ENCODE results near the gene CLDN18. TPM values are rescaled to one million over a fixed set of nuclear protein-coding genes. Genes with fewer than 3 reads are reported as not detected.

CLDN18 gene
- total and polyA plus RNA-seq, 2 donors (not counting 1 experiment from before 2014, with no cell fraction given): not detected

- POLR2A ChIA-PET: no interaction called here
- Mint-ChIP-seq H3K4me1 (no peaks in the 10 kb centered on the region), H3K9me3 (ENCODE audit: insufficient read depth) (no peaks in the 10 kb centered on the region), H3K27me3 (peaks cover 37% of the 10 kb centered on the region), H3K27ac (no peak overlapping the region), H3K4me3 (no peak overlapping the region)
- no peaks in the 10 kb centered on the region for H3K4me1 ChIP-seq (ENCODE audit: control insufficient read depth in 2 of 2, insufficient read depth in 2 of 2, low read length in 2 of 2)
- H3K36me3 ChIP-seq (replicated peaks in 1 of 2; ENCODE audit: control extremely low read depth in 1 of 2, control insufficient read depth in 1 of 2, extremely low read depth in 1 of 2, insufficient read depth in 2 of 2, low read length in 1 of 2): no peaks in the 10 kb centered on the region
- H3K9ac ChIP-seq (ENCODE audit: low read length): no peak overlapping the region
- no peaks in the 10 kb centered on the region for H3K79me2 ChIP-seq (ENCODE audit: control insufficient read depth, insufficient read depth, low read length)
- ATAC-seq (ENCODE audit: low read depth) (no peak), DNase-seq (no peak)
- H3K9me3 ChIP-seq (ENCODE audit: control extremely low read depth in 1 of 3, control insufficient read depth in 2 of 3, insufficient read depth in 1 of 3, low read length in 2 of 3): no peaks in the 10 kb centered on the region
- CTCF ChIA-PET: interaction anchor here (1.2 kb wide), 1 partner anchor 13 kb away, joined by 3 read pairs; no protein-coding TSS in a partner anchor
- no peaks in the 10 kb centered on the region for H4K20me1 ChIP-seq (ENCODE audit: control insufficient read depth, insufficient read depth, low read length, poor library complexity, severe bottlenecking)
- no peak overlapping the region for H3K27ac ChIP-seq (ENCODE audit: low read length in 2 of 2)
- no peak overlapping the region for H2AFZ ChIP-seq (ENCODE audit: insufficient read depth, low read depth, low read length, poor library complexity, severe bottlenecking)
- intact Hi-C loops (cut with micrococcal nuclease): no loop called here
- peaks cover 0 to under 1% (median 0%) of the 10 kb centered on the region in 4 experiments for H3K27me3 ChIP-seq (replicated peaks in 1 of 4; ENCODE audit: control extremely low read depth in 1 of 4, control insufficient read depth in 3 of 4, insufficient read depth in 4 of 4, low read length in 3 of 4)
- H3K4me3 ChIP-seq (ENCODE audit: control extremely low read depth in 1 of 5, extremely low read depth in 1 of 5, insufficient read depth in 1 of 5, low read depth in 2 of 5, low read length in 4 of 5): no peak overlapping the region
- WGBS (ENCODE audit: insufficient coverage): 83% methylated on average over 3 of the region's 5 CpGs
- no peak overlapping the region for H3K4me2 ChIP-seq (replicated peaks; ENCODE audit: low read depth, low read length, poor library complexity, severe bottlenecking)
- TF ChIP-seq EZH2 (IDR thresholded peaks at IDR 0.05; ENCODE audit: borderline replicate concordance, insufficient read depth, low read depth, low read length, poor library complexity, severe bottlenecking) (no peak), CTCF (IDR thresholded peaks at IDR 0.05) (no peak)
These were observed 37.7 kb downstream of the CLDN18 start for GRCh38 chr3:138047596-138048158.

GRCh38 chr3:138049157-138049919, 39.4 kb downstream of the CLDN18 start:
- TF ChIP-seq CTCF (IDR thresholded peaks at IDR 0.05) (no peak), EZH2 (IDR thresholded peaks at IDR 0.05; ENCODE audit: borderline replicate concordance, insufficient read depth, low read depth, low read length, poor library complexity, severe bottlenecking) (no peak)
- no peaks in the 10 kb centered on the region for H3K9me3 ChIP-seq (ENCODE audit: control extremely low read depth in 1 of 3, control insufficient read depth in 2 of 3, insufficient read depth in 1 of 3, low read length in 2 of 3)
- CTCF ChIA-PET: no interaction called here
- no peaks in the 10 kb centered on the region for H3K4me1 ChIP-seq (ENCODE audit: control insufficient read depth in 2 of 2, insufficient read depth in 2 of 2, low read length in 2 of 2)
- H3K4me3 Mint-ChIP-seq: no peak overlapping the region
- H3K9me3 Mint-ChIP-seq (ENCODE audit: insufficient read depth): no peaks in the 10 kb centered on the region
- H3K9ac ChIP-seq (ENCODE audit: low read length): no peak overlapping the region
- no peaks in the 10 kb centered on the region for H3K79me2 ChIP-seq (ENCODE audit: control insufficient read depth, insufficient read depth, low read length)
- H3K36me3 ChIP-seq (replicated peaks in 1 of 2; ENCODE audit: control extremely low read depth in 1 of 2, control insufficient read depth in 1 of 2, extremely low read depth in 1 of 2, insufficient read depth in 2 of 2, low read length in 1 of 2): no peaks in the 10 kb centered on the region
- peaks cover 0 to 4% (median 0%) of the 10 kb centered on the region in 4 experiments for H3K27me3 ChIP-seq (replicated peaks in 1 of 4; ENCODE audit: control extremely low read depth in 1 of 4, control insufficient read depth in 3 of 4, insufficient read depth in 4 of 4, low read length in 3 of 4)
- POLR2A ChIA-PET: no interaction called here
- ATAC-seq (ENCODE audit: low read depth) (no peak), DNase-seq (no peak)
- no peak overlapping the region for H3K4me3 ChIP-seq (ENCODE audit: control extremely low read depth in 1 of 5, extremely low read depth in 1 of 5, insufficient read depth in 1 of 5, low read depth in 2 of 5, low read length in 4 of 5)
- H4K20me1 ChIP-seq (ENCODE audit: control insufficient read depth, insufficient read depth, low read length, poor library complexity, severe bottlenecking): no peaks in the 10 kb centered on the region
- 91% methylated on average over 5 of the region's 9 CpGs for WGBS (ENCODE audit: insufficient coverage)
- H3K27ac ChIP-seq (ENCODE audit: low read length in 2 of 2): no peak overlapping the region
- H3K27me3 Mint-ChIP-seq: peaks cover 42% of the 10 kb centered on the region
- no peaks in the 10 kb centered on the region for H3K4me1 Mint-ChIP-seq
- no peak overlapping the region for H3K27ac Mint-ChIP-seq
- no peak overlapping the region for H2AFZ ChIP-seq (ENCODE audit: insufficient read depth, low read depth, low read length, poor library complexity, severe bottlenecking)
- intact Hi-C loops (cut with micrococcal nuclease): no loop called here
- H3K4me2 ChIP-seq (replicated peaks; ENCODE audit: low read depth, low read length, poor library complexity, severe bottlenecking): no peak overlapping the region

Measured in B cell (primary cell).